Mucosa of descending colon (tissue), 3 donors: ENCODE results near the gene METTL21A. TPM values are rescaled to one million over a fixed set of nuclear protein-coding genes. Genes with fewer than 3 reads are reported as not detected.

Experiments
- ATAC-seq: fragments of 200-7000 bp; cut with Tn5 transposase; one replicate; pipeline ENCODE4 v1.9.1; 2020; ENCODE audit warnings: mild to moderate bottlenecking, moderate library complexity
- DNase-seq, 3 donors: peaks; one replicate each; pipeline ENCODE4 v3.0.0-alpha.2; 2020
- H3K36me3 ChIP-seq: fragments of 200-600 bp; one replicate; pipeline ENCODE4 v1.8.0; 2021; ENCODE audit warnings: low read depth, mild to moderate bottlenecking
- H3K4me1 ChIP-seq: fragments of 200-600 bp; one replicate; pipeline ENCODE4 v1.8.0; 2021; ENCODE audit warnings: low read depth, mild to moderate bottlenecking
- H3K4me3 ChIP-seq: fragments of 200-600 bp; one replicate; pipeline ENCODE4 v1.8.0; 2021; ENCODE audit warnings: mild to moderate bottlenecking
- H3K9me3 ChIP-seq: fragments of 200-600 bp; one replicate; pipeline ENCODE4 v1.8.0; 2021; ENCODE audit warnings: mild to moderate bottlenecking
- intact Hi-C, 2 donors: fragments of 100-400 bp; cut with DNase I in 1 of 2; cut with micrococcal nuclease in 1 of 2; formaldehyde crosslinking; loops; one replicate each; pipeline versions ENCODE4 v1.11.0 to v1.11.1; 2022; cut with DNase I, micrococcal nuclease
- total RNA-seq, 3 donors: library from RNA; stranded (reverse); fragmentation: NEBNext Ultra II Directional in 2 of 3; extraction: Animal tissue kit (Norgen Biotek cat#: 25700) in 2 of 3; gene quantifications; one replicate each; pipeline versions ENCODE4 v1.2.1 to v1.2.4, GENCODE V29; 2021 to 2023
- TF ChIP-seq, protein P1 (sequence below): fragments of 200-600 bp; IDR thresholded peaks from one replicate; pipeline ENCODE4 v1.8.0; 2022; ENCODE audit warnings: antibody characterized with exemption, mild to moderate bottlenecking
- donor health status: DM: no; HTN: no; CAD: no; lungs with moderate emphysema.
- donor health status: DM: no; HTN: no; CAD: no.
- donor health status: DM: no; HTN: yes; CAD: no.

Gene METTL21A
- total RNA-seq, 3 donors from 2014 or later = 9.6 to 21.5 (median 15.2) TPM

DNA sequence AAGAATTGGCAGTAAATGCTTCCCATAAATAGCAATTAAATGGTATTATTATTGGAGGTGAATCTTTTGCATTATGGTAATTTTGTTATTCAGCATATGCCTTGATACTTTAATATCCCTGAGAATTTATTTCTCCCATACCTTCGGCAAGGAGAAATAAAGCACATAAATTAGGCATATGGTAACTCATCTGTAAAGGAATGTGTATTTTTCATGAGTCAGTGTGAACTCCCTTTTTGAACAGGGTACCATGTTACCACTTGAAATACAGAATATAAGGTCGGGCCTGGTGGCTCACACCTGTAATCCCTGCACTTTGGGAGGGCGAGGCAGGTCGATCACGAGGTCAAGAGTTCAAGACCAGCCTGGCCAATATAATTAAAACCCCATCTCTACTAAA lies 18.4 kb downstream of the METTL21A start:
- TF ChIP-seq, protein P1, sequence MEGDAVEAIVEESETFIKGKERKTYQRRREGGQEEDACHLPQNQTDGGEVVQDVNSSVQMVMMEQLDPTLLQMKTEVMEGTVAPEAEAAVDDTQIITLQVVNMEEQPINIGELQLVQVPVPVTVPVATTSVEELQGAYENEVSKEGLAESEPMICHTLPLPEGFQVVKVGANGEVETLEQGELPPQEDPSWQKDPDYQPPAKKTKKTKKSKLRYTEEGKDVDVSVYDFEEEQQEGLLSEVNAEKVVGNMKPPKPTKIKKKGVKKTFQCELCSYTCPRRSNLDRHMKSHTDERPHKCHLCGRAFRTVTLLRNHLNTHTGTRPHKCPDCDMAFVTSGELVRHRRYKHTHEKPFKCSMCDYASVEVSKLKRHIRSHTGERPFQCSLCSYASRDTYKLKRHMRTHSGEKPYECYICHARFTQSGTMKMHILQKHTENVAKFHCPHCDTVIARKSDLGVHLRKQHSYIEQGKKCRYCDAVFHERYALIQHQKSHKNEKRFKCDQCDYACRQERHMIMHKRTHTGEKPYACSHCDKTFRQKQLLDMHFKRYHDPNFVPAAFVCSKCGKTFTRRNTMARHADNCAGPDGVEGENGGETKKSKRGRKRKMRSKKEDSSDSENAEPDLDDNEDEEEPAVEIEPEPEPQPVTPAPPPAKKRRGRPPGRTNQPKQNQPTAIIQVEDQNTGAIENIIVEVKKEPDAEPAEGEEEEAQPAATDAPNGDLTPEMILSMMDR = no peak
- H3K4me3 ChIP-seq = no peak overlapping the region
- no peaks in the 10 kb centered on the region for H3K36me3 ChIP-seq
- H3K4me1 ChIP-seq = no peaks in the 10 kb centered on the region
- no peaks in the 10 kb centered on the region for H3K9me3 ChIP-seq
- DNase-seq = no peak
- intact Hi-C loops = no loop called here
- ATAC-seq = no peak

DNA sequence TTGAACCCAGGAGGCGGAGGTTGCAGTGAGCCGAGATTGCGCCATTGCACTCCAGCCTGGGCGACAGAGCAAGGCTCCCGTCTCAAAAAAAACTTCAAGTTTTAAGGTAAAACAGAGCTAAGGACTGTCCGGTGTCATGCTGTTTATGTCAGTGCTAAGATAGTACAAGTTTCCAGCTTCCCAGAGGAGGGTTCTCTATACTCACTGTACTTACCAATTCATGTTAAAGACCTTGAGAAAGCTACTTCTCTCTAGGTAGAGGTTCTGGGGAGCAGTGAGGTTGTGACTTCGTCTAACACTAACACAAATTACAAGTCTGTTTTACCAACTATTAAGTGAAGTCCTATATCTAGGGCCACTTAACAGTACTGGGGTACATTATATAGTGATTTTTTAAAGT lies 18.8 kb downstream of the METTL21A start:
- Histone ChIP-seq H3K4me1 (no peaks in the 10 kb centered on the region), H3K9me3 (no peaks in the 10 kb centered on the region), H3K4me3 (no peak overlapping the region), H3K36me3 (no peaks in the 10 kb centered on the region)
- DNase-seq (no peak), ATAC-seq (no peak)
- intact Hi-C loops = no loop called here
- TF ChIP-seq, protein P1 = no peak

DNA sequence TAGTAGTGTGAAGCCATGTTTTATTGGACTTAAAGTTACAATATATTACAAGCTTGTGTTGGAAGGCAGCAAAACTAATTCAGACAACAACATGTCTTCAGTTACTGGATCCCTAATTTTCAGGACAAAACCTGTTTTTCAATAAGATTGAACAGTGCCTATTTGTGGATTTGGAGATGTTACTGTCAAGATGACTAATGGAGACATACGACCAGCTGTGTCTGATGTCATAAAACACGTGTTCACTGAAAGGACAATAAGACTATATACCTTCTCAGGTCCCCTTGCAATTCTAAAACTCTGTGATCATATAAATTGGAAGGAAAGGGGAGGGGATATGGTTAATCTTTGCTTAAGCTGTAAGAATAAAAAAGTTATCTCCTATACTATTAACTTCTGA lies 21.7 kb downstream of the METTL21A start:
- intact Hi-C loops = no loop called here
- TF ChIP-seq, protein P1 = no peak
- Histone ChIP-seq H3K4me1 (no peaks in the 10 kb centered on the region), H3K9me3 (no peaks in the 10 kb centered on the region), H3K4me3 (no peak overlapping the region), H3K36me3 (no peaks in the 10 kb centered on the region)
- DNase-seq (no peak), ATAC-seq (no peak)

DNA sequence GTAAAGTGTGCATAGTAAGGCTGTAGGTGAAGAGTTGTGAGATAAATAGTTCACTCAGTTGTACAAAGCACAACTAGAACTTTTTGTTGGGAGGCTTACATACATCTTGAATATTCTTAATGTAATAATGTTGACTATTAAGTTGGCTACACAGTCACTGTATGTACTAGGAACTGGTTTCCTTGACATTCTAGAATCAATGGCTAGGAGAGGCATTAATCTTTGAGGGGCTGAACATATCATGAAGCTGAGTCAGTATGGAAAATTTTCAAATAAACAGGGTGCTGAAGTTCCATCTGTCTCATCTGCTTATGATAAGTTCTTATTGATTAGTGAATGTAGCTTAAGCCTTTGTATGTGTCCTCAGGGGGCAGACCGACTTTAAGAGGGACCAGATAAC lies 23.4 kb downstream of the METTL21A start:
- Histone ChIP-seq H3K4me3 (no peak overlapping the region), H3K4me1 (no peaks in the 10 kb centered on the region), H3K9me3 (no peaks in the 10 kb centered on the region), H3K36me3 (no peaks in the 10 kb centered on the region)
- TF ChIP-seq, protein P1 = no peak
- no peak for ATAC-seq
- DNase-seq = no peak
- intact Hi-C loops = no loop called here

DNA sequence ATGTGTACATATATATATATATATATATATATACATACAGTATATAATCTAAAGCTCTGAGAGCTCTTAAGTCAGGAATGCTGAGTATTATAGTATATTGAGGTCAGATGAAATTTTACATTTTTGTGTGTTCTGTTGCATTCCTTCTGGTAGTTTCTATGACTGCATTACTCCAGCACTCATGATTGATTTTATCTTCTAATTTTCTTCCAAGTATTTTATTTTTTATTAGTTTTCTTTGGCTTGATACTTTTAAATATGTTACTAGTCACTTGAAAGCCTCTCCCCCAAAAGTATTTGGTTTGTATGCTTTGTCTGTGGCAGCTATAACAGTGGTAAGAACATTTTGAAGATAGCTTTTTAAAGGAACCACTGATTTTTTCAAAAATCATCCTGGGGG lies 25.0 kb downstream of the METTL21A start:
- intact Hi-C loops = no loop called here
- Histone ChIP-seq H3K4me1 (no peaks in the 10 kb centered on the region), H3K36me3 (no peaks in the 10 kb centered on the region), H3K4me3 (no peak overlapping the region), H3K9me3 (no peaks in the 10 kb centered on the region)
- DNase-seq (no peak), ATAC-seq (no peak)
- TF ChIP-seq, protein P1 = no peak

DNA sequence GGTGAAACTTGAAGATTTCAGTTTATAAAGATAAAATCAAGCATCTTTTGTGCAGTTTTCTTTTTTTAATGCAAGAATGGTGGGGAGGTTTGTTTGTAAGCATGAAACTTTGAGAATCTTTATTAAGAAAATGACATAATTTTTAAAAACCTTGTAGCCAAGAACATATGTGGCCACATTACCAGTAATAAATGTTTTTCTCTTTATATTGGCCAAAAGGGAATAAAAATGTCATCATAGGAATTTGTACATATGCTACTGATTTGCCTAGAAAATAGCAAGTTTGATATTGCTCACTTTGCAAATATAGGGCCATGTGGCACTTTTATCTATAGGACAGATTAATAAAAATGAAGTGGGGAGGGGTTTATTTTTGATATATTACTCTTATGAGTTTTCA lies 25.6 kb downstream of the METTL21A start:
- ATAC-seq (no peak), DNase-seq (no peak)
- intact Hi-C loops = no loop called here
- H3K36me3 ChIP-seq = no peaks in the 10 kb centered on the region
- H3K4me1 ChIP-seq = no peaks in the 10 kb centered on the region
- no peaks in the 10 kb centered on the region for H3K9me3 ChIP-seq
- no peak overlapping the region for H3K4me3 ChIP-seq
- TF ChIP-seq, protein P1 = no peak
